ENCODE measurements around the gene TNFRSF1B.

Gene TNFRSF1B

DNA sequence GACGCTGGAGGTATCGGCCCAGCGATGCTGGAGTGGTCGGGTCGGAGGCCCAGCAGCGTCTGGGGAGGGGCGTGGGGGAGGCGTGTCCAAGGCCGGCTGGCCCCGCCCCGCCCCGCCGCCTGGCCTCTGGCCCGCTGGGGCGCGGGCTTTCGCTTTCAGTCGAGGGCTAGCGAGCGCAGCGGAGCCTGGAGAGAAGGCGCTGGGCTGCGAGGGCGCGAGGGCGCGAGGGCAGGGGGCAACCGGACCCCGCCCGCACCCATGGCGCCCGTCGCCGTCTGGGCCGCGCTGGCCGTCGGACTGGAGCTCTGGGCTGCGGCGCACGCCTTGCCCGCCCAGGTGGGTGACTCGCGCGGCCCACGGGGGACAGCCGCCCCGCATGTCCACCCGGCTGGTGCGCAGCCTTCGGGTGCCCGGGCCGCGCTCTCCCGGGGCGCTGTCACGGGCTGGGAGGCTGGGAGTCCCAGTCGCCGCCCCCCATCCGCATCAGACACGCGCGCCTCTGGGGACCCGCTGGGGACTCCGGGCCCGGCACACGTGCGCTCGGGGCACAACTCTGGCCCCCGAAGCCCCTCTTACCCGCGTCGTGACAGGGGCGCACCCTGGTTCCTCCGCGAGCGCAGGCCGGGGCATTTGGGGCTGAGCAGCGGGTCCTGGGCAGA is at the start of gene TNFRSF1B:
Gene TNFRSF1B, plus strand, starts transcription at position 158 of the 659 bp plus-strand sequence. Its CDS starts 101 bp downstream, at position 259.
- H3K4me3 Mint-ChIP-seq = peak within 1 kb of the TSS; percentile 99
- H3K27ac Mint-ChIP-seq = peak within 1 kb of the TSS; percentile 95
- peaks cover 60% of the 10 kb centered on the region for H3K4me1 Mint-ChIP-seq (ENCODE audit: low read depth)
- no peaks in the 10 kb centered on the region for H3K27me3 Mint-ChIP-seq (ENCODE audit: low read depth)
- DNase-seq (ENCODE audit: low spot score) = peak; percentile 79
- peaks cover 33% of the 10 kb centered on the region for H3K36me3 Mint-ChIP-seq (ENCODE audit: low read depth)
- no peaks in the 10 kb centered on the region for H3K9me3 Mint-ChIP-seq

GRCh38 chr1:12121212-12122003 is 45.4 kb upstream of the TNFRSF1B start:
- Mint-ChIP-seq H3K9me3 (no peaks in the 10 kb centered on the region), H3K4me3 (no peak overlapping the region), H3K27ac (no peak overlapping the region), H3K36me3 (ENCODE audit: low read depth) (peaks cover 21% of the 10 kb centered on the region), H3K27me3 (ENCODE audit: low read depth) (no peaks in the 10 kb centered on the region), H3K4me1 (ENCODE audit: low read depth) (peaks cover 14% of the 10 kb centered on the region)
- no peak for DNase-seq (ENCODE audit: low spot score)

DNA sequence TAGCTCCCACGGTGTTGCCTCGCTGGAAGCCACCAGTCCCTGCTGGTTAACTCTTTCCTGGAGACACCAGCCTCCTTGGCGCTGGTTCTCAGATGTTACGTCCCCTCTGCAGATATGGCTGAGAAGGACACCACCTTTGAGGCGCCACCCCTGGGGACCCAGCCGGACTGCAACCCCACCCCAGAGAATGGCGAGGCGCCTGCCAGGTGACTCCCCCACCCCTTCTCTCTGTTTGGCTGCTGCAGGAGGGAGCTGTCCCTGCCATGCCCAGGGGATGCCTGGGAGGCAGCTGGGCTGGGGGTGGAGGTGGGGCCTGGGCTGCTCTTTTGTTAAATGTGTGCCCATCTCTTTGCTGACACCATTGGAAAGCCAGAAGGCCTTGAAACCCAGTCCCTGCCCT is 43.6 kb upstream of the TNFRSF1B start:
- peaks cover 16% of the 10 kb centered on the region for H3K4me1 Mint-ChIP-seq (ENCODE audit: low read depth)
- H3K36me3 Mint-ChIP-seq (ENCODE audit: low read depth) = peaks cover 18% of the 10 kb centered on the region
- no peak for DNase-seq (ENCODE audit: low spot score)
- H3K27me3 Mint-ChIP-seq (ENCODE audit: low read depth) = no peaks in the 10 kb centered on the region
- no peak overlapping the region for H3K27ac Mint-ChIP-seq
- H3K9me3 Mint-ChIP-seq = no peaks in the 10 kb centered on the region
- no peak overlapping the region for H3K4me3 Mint-ChIP-seq

- peak; percentile 63 for DNase-seq (ENCODE audit: low spot score)
Measured at GRCh38 chr1:12124693-12125421, 41.9 kb upstream of the TNFRSF1B start.

DNA sequence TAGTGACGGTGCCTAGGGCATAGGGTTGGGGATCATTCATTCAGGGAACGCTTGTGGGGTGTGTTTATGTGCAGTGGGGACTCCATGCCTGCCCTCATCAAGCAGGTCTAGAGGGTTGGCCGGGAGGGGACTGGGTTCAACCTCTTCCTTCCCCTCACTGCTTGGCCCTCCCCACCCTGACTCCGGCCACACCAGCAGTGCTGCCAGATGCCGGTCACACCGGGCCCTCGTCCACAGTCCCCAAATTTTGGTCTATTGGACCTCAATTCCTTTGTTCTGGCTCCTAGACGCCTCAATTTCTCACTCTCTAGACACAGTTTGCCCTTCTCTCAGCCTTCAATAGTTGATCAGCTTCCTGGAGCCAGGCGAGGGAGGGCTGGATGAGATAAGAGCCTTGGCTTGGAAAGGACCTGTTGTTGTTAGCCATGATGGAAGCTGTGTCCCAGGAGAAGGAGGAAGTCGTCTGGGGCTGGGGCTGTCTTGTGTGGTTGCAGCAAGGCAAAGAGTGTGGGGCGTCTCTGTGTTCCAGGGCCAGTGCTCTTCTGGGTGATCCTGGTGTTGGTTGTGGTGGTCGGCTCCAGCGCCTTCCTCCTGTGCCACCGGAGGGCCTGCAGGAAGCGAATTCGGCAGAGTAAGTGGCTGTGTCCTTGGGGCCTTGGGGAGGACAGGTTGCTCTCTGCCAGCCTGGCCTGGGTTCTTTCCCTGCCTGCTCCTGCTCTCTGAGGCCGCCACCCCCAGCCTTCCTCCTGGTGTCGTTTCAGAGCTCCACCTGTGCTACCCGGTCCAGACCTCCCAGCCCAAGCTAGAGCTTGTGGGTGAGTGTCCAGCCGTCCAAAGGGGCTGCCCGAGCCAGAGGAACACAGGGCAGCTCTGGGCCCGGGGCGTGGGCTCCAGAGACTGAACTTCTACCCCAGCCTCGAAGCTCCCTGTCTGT is 41.1 kb upstream of the TNFRSF1B start:
- Mint-ChIP-seq H3K9me3 (no peaks in the 10 kb centered on the region), H3K36me3 (ENCODE audit: low read depth) (peaks cover 3% of the 10 kb centered on the region), H3K27ac (peak overlapping the region; percentile 76), H3K4me1 (ENCODE audit: low read depth) (peaks cover 19% of the 10 kb centered on the region), H3K4me3 (no peak overlapping the region), H3K27me3 (ENCODE audit: low read depth) (no peaks in the 10 kb centered on the region)
- no peak for DNase-seq (ENCODE audit: low spot score)

More at GRCh38 chr1:12124693-12125421, 41.9 kb upstream of the TNFRSF1B start:
- H3K9me3 Mint-ChIP-seq = no peaks in the 10 kb centered on the region
- peaks cover 16% of the 10 kb centered on the region for H3K4me1 Mint-ChIP-seq (ENCODE audit: low read depth)
- H3K4me3 Mint-ChIP-seq = no peak overlapping the region
- H3K27me3 Mint-ChIP-seq (ENCODE audit: low read depth) = no peaks in the 10 kb centered on the region
- H3K27ac Mint-ChIP-seq = peak overlapping the region; percentile 13
- H3K36me3 Mint-ChIP-seq (ENCODE audit: low read depth) = peaks cover 8% of the 10 kb centered on the region

- H3K9me3 Mint-ChIP-seq = no peaks in the 10 kb centered on the region
- no peak overlapping the region for H3K4me3 Mint-ChIP-seq
- no peak overlapping the region for H3K27ac Mint-ChIP-seq
- DNase-seq (ENCODE audit: low spot score) = no peak
- H3K4me1 Mint-ChIP-seq (ENCODE audit: low read depth) = peaks cover 19% of the 10 kb centered on the region
- peaks cover 3% of the 10 kb centered on the region for H3K36me3 Mint-ChIP-seq (ENCODE audit: low read depth)
- no peaks in the 10 kb centered on the region for H3K27me3 Mint-ChIP-seq (ENCODE audit: low read depth)
Measured at GRCh38 chr1:12126781-12127180, 40.0 kb upstream of the TNFRSF1B start.

GRCh38 chr1:12127206-12127810 is 39.5 kb upstream of the TNFRSF1B start:
- Mint-ChIP-seq H3K9me3 (no peaks in the 10 kb centered on the region), H3K4me1 (ENCODE audit: low read depth) (peaks cover 24% of the 10 kb centered on the region), H3K27me3 (ENCODE audit: low read depth) (no peaks in the 10 kb centered on the region), H3K4me3 (no peak overlapping the region), H3K36me3 (ENCODE audit: low read depth) (peaks cover 3% of the 10 kb centered on the region), H3K27ac (peak overlapping the region; percentile 47)
- DNase-seq (ENCODE audit: low spot score) = peak; percentile 29

DNA sequence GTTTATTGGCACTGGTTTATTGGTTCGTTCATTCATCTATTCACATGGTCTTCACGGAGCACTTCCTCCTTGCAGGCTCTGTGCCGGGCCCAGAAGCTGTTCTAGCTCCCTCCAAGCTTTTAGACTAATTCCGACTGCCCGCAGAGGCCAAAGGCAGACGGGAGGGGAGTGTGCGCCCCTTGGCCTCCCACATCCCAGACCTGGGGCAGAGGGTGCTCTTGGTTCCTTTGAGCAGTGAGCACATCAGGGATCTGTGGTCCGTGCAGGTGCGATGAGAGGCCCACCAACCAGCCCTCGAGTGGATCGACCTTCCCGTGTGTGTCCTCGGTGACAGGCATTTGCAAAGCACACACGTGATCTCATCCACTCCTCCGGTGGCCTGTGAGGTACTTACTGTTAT is 38.7 kb upstream of the TNFRSF1B start:
- H3K27me3 Mint-ChIP-seq (ENCODE audit: low read depth) = no peaks in the 10 kb centered on the region
- H3K9me3 Mint-ChIP-seq = no peaks in the 10 kb centered on the region
- no peak overlapping the region for H3K27ac Mint-ChIP-seq
- peaks cover 32% of the 10 kb centered on the region for H3K4me1 Mint-ChIP-seq (ENCODE audit: low read depth)
- peaks cover 5% of the 10 kb centered on the region for H3K36me3 Mint-ChIP-seq (ENCODE audit: low read depth)
- no peak for DNase-seq (ENCODE audit: low spot score)
- no peak overlapping the region for H3K4me3 Mint-ChIP-seq

DNA sequence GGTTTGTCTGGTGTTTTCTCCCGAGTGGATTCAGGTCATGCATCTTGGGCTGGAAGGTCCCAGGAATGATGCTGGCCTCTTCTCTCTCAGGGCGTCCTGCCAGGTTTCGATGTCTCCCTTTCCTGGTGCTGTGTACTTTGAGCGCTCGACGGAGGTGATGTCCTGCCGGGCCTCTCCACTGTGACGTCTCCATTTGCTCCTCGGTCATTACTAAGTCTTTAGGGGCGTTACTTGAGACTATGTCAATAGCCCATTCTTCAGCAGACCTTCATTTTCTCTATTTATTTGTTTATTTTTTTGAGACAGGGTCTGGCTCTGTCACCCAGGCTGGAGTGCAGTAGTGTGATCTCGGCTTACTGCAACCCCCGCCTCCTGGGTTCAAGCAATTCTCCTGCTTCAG is 37.2 kb upstream of the TNFRSF1B start:
- H3K4me3 Mint-ChIP-seq = no peak overlapping the region
- peaks cover 33% of the 10 kb centered on the region for H3K4me1 Mint-ChIP-seq (ENCODE audit: low read depth)
- no peak for DNase-seq (ENCODE audit: low spot score)
- H3K27me3 Mint-ChIP-seq (ENCODE audit: low read depth) = no peaks in the 10 kb centered on the region
- H3K27ac Mint-ChIP-seq = peak overlapping the region; percentile 32
- peaks cover 6% of the 10 kb centered on the region for H3K36me3 Mint-ChIP-seq (ENCODE audit: low read depth)
- no peaks in the 10 kb centered on the region for H3K9me3 Mint-ChIP-seq

- H3K36me3 Mint-ChIP-seq (ENCODE audit: low read depth) = peaks cover 6% of the 10 kb centered on the region
- no peaks in the 10 kb centered on the region for H3K9me3 Mint-ChIP-seq
- H3K4me3 Mint-ChIP-seq = no peak overlapping the region
- H3K27ac Mint-ChIP-seq = no peak overlapping the region
- no peak for DNase-seq (ENCODE audit: low spot score)
- no peaks in the 10 kb centered on the region for H3K27me3 Mint-ChIP-seq (ENCODE audit: low read depth)
- H3K4me1 Mint-ChIP-seq (ENCODE audit: low read depth) = peaks cover 27% of the 10 kb centered on the region
Measured at GRCh38 chr1:12130466-12131130, 36.2 kb upstream of the TNFRSF1B start.

GRCh38 chr1:12132078-12132477 is 34.7 kb upstream of the TNFRSF1B start:
- Mint-ChIP-seq H3K4me1 (ENCODE audit: low read depth) (peaks cover 20% of the 10 kb centered on the region), H3K9me3 (no peaks in the 10 kb centered on the region), H3K4me3 (no peak overlapping the region), H3K27me3 (ENCODE audit: low read depth) (no peaks in the 10 kb centered on the region), H3K36me3 (ENCODE audit: low read depth) (peaks cover 7% of the 10 kb centered on the region), H3K27ac (peak overlapping the region; percentile 87)
- DNase-seq (ENCODE audit: low spot score) = no peak

GRCh38 chr1:12134716-12135115 is 32.1 kb upstream of the TNFRSF1B start:
- no peak overlapping the region for H3K27ac Mint-ChIP-seq
- H3K9me3 Mint-ChIP-seq = no peaks in the 10 kb centered on the region
- H3K4me3 Mint-ChIP-seq = no peak overlapping the region
- no peak for DNase-seq (ENCODE audit: low spot score)
- H3K4me1 Mint-ChIP-seq (ENCODE audit: low read depth) = peaks cover 20% of the 10 kb centered on the region
- H3K36me3 Mint-ChIP-seq (ENCODE audit: low read depth) = peaks cover 6% of the 10 kb centered on the region
- no peaks in the 10 kb centered on the region for H3K27me3 Mint-ChIP-seq (ENCODE audit: low read depth)
